ENCODE data around the gene LCP1. TPM values are rescaled to one million over a fixed set of nuclear protein-coding genes. Genes with fewer than 3 reads are reported as not detected.

Gene LCP1
- total and polyA plus RNA-seq, 4 donors: 6.2 to 76.5 (median 55.4) TPM

DNA sequence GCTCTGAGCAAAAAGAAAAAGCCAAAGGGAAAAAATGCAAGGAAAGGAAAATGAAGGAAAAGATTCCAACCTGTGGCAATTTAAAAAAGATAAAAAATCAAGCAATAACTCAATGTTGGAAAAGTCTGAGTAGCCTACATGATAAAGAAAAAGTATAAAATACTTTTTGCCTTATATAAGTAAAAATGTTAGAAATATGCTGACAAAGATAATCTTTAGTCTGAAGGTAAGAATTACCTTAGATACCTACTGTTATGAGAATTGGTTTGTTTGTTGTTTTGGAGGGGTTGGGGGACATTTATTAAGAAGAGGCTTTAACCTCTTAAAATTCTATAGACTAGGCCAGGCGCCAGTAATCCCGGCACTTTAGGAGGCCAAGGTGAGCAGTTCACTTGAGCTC, 47.5 kb downstream of the LCP1 start:
- Histone ChIP-seq H3K4me3 (ENCODE audit: low read length in 2 of 2) (no peak overlapping the region), H3K27ac (ENCODE audit: low read depth in 1 of 2, low read length in 2 of 2) (no peak overlapping the region), H3K9me3 (ENCODE audit: control insufficient read depth, low read length) (no peaks in the 10 kb centered on the region), H3K4me1 (ENCODE audit: control insufficient read depth in 1 of 2, insufficient read depth in 2 of 2, low read length in 2 of 2) (no peaks in the 10 kb centered on the region), H3K36me3 (ENCODE audit: control insufficient read depth in 1 of 2, insufficient read depth in 2 of 2, low read length in 1 of 2) (no peaks in the 10 kb centered on the region), H3K27me3 (ENCODE audit: control insufficient read depth in 1 of 2, insufficient read depth in 2 of 2, low read length in 1 of 2) (no peaks in the 10 kb centered on the region)
- 90 to 91% methylated on average over 2 of the region's 2 CpGs for WGBS, 2 donors
- ATAC-seq (ENCODE audit: low FRiP score) (no peak), DNase-seq (no peak)
- intact Hi-C loops (cut with DNase I): no loop called here

DNA sequence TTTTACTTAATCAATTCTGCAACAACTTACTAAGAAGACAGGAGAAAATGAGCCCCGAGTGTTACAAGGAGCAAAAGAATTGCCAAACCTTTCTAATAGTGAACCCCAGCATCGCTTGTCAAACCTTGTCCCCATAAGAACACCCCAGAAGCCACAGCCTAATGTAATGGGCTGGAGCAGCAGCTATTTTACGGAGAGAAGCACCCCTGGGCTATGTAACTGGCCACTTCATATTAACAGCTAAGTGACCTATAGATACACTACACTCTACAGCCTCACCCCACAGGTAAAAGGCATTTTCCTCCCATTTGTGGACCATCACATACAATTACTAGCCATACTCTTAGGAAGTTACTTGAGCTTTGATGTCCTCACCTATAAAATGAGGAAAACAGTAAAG, 49.9 kb downstream of the LCP1 start:
- DNase-seq: no peak
- no peak for ATAC-seq (ENCODE audit: low FRiP score)
- WGBS, 2 donors: 82% methylated on average over 3 of the region's 3 CpGs
- Histone ChIP-seq H3K27ac (ENCODE audit: low read depth in 1 of 2, low read length in 2 of 2) (no peak overlapping the region), H3K27me3 (ENCODE audit: control insufficient read depth in 1 of 2, insufficient read depth in 2 of 2, low read length in 1 of 2) (no peaks in the 10 kb centered on the region), H3K4me3 (ENCODE audit: low read length in 2 of 2) (no peak overlapping the region), H3K9me3 (ENCODE audit: control insufficient read depth, low read length) (no peaks in the 10 kb centered on the region), H3K36me3 (ENCODE audit: control insufficient read depth in 1 of 2, insufficient read depth in 2 of 2, low read length in 1 of 2) (no peaks in the 10 kb centered on the region), H3K4me1 (ENCODE audit: control insufficient read depth in 1 of 2, insufficient read depth in 2 of 2, low read length in 2 of 2) (no peaks in the 10 kb centered on the region)
- intact Hi-C loops (cut with DNase I): no loop called here

DNA sequence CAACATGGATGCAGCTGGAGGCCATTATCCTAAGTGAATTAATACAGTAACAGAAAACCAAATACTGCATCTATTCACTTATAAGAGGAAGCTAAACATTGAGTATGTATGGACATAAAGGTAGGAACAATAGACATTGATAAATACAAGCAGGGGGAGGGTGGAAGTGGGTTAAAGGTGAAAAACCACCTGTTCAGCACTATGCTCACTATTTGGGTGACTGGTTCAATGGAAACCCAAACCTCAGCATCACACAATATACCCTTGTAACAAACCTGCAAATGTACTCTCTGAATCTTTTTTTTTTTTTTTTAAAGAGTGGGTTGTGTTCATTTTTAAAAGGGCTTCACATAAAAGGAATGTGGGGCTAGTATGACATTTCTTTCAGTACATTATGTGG, 50.3 kb downstream of the LCP1 start:
- Histone ChIP-seq H3K4me1 (ENCODE audit: control insufficient read depth in 1 of 2, insufficient read depth in 2 of 2, low read length in 2 of 2) (no peaks in the 10 kb centered on the region), H3K27ac (ENCODE audit: low read depth in 1 of 2, low read length in 2 of 2) (no peak overlapping the region), H3K36me3 (ENCODE audit: control insufficient read depth in 1 of 2, insufficient read depth in 2 of 2, low read length in 1 of 2) (no peaks in the 10 kb centered on the region), H3K27me3 (ENCODE audit: control insufficient read depth in 1 of 2, insufficient read depth in 2 of 2, low read length in 1 of 2) (no peaks in the 10 kb centered on the region), H3K4me3 (ENCODE audit: low read length in 2 of 2) (no peak overlapping the region), H3K9me3 (ENCODE audit: control insufficient read depth, low read length) (no peaks in the 10 kb centered on the region)
- intact Hi-C loops (cut with DNase I): no loop called here
- DNase-seq: no peak
- no peak for ATAC-seq (ENCODE audit: low FRiP score)

DNA sequence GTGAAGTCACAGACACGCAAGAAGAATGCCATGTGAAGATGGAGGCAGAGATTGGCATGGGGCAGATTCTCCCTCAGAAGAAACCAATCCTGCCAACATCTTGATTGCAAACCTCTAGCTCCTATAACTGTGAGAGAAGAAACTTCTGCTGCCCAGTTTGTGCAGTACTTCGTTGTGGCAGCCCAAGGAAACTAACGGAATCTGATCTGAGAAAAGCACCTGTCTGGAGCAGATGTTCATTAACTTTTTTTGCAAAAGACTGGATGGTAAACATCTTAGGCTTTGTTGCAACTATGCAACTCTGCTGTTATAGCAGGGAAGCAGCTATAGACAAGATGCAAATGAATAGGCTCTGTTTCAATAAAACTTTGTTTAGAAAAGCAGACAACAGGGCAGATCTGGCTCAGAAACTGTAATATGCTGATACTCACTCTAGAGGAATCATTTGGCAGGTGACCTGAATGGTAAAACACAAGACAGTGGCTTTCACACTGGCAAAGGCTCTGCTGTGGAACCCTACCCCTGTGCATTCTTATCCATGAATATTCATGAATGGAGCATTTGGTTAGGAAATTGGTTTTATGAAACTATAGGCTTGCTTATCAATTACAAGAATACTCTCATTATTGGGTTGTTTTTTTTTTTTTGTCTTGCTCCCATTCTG, 51.9 kb downstream of the LCP1 start:
- Histone ChIP-seq H3K9me3 (ENCODE audit: control insufficient read depth, low read length) (no peaks in the 10 kb centered on the region), H3K27ac (ENCODE audit: low read depth in 1 of 2, low read length in 2 of 2) (no peak overlapping the region), H3K27me3 (ENCODE audit: control insufficient read depth in 1 of 2, insufficient read depth in 2 of 2, low read length in 1 of 2) (no peaks in the 10 kb centered on the region), H3K4me3 (ENCODE audit: low read length in 2 of 2) (no peak overlapping the region), H3K4me1 (ENCODE audit: control insufficient read depth in 1 of 2, insufficient read depth in 2 of 2, low read length in 2 of 2) (no peaks in the 10 kb centered on the region), H3K36me3 (ENCODE audit: control insufficient read depth in 1 of 2, insufficient read depth in 2 of 2, low read length in 1 of 2) (no peaks in the 10 kb centered on the region)
- intact Hi-C loops (cut with DNase I): no loop called here
- no peak for DNase-seq
- no peak for ATAC-seq (ENCODE audit: low FRiP score)
- WGBS, 2 donors: 66 to 74% methylated on average over 3 of the region's 3 CpGs

DNA sequence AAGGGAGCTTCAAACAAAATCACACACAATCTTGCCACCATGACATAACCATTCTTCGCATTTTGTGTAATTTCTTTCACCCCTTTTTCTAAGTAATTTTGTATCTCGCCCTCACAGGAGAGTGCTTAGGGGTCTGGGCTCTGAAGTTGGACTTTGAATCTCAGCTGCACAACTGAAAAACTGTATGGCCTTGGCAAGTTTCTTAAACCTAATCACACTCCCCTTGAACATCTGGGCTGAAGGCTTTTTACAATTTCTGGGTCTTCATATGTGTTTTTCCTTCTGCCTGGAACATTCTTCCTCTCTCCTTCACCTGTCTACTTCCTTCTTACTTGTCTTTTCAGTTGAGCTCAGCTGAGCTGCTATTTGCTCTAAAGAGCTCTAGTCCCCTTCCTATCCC, 52.9 kb downstream of the LCP1 start:
- Histone ChIP-seq H3K9me3 (ENCODE audit: control insufficient read depth, low read length) (no peaks in the 10 kb centered on the region), H3K4me1 (ENCODE audit: control insufficient read depth in 1 of 2, insufficient read depth in 2 of 2, low read length in 2 of 2) (no peaks in the 10 kb centered on the region), H3K36me3 (ENCODE audit: control insufficient read depth in 1 of 2, insufficient read depth in 2 of 2, low read length in 1 of 2) (no peaks in the 10 kb centered on the region), H3K27ac (ENCODE audit: low read depth in 1 of 2, low read length in 2 of 2) (no peak overlapping the region), H3K27me3 (ENCODE audit: control insufficient read depth in 1 of 2, insufficient read depth in 2 of 2, low read length in 1 of 2) (no peaks in the 10 kb centered on the region), H3K4me3 (ENCODE audit: low read length in 2 of 2) (no peak overlapping the region)
- DNase-seq (no peak), ATAC-seq (ENCODE audit: low FRiP score) (no peak)
- 86 to 91% methylated on average over 2 of the region's 2 CpGs for WGBS, 2 donors
- intact Hi-C loops (cut with DNase I): no loop called here

DNA sequence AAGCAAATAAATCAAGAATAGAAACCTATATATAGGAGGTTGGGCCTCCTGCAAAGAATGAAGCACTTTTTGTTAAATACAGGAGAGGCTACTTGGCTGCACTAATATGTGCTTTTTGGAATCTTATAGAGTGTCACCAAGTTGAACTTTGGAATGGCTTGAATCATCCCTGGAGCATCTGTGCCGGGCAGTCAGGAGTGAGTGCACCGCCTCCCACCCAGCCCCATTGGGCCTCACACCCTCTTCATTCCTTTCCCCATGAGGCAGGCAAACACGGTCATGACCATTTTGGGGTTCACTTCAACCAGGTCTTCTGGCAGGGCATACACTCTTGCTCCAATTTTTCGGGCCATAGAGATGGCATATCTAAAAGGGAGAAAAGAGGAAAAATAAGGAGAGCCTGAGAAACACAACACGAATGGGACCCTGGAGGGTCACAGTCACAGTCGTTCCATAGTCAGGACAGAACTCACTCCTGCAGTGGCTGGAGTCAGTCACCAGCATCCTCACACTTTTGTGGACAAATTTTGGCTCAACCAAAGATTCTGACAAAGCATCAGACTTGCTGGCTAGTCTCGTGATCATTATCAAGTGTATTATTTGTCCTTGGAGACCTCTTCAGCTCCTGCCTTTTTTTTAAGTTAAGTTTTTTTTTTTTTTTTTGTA, 54.5 kb downstream of the LCP1 start:
- Histone ChIP-seq H3K9me3 (ENCODE audit: control insufficient read depth, low read length) (no peaks in the 10 kb centered on the region), H3K27ac (ENCODE audit: low read depth in 1 of 2, low read length in 2 of 2) (no peak overlapping the region), H3K36me3 (ENCODE audit: control insufficient read depth in 1 of 2, insufficient read depth in 2 of 2, low read length in 1 of 2) (no peaks in the 10 kb centered on the region), H3K4me1 (ENCODE audit: control insufficient read depth in 1 of 2, insufficient read depth in 2 of 2, low read length in 2 of 2) (no peaks in the 10 kb centered on the region), H3K4me3 (ENCODE audit: low read length in 2 of 2) (no peak overlapping the region), H3K27me3 (ENCODE audit: control insufficient read depth in 1 of 2, insufficient read depth in 2 of 2, low read length in 1 of 2) (no peaks in the 10 kb centered on the region)
- intact Hi-C loops (cut with DNase I): no loop called here
- 78 to 83% methylated on average over 7 of the region's 7 CpGs for WGBS, 2 donors
- ATAC-seq (ENCODE audit: low FRiP score) (no peak), DNase-seq (no peak)

DNA sequence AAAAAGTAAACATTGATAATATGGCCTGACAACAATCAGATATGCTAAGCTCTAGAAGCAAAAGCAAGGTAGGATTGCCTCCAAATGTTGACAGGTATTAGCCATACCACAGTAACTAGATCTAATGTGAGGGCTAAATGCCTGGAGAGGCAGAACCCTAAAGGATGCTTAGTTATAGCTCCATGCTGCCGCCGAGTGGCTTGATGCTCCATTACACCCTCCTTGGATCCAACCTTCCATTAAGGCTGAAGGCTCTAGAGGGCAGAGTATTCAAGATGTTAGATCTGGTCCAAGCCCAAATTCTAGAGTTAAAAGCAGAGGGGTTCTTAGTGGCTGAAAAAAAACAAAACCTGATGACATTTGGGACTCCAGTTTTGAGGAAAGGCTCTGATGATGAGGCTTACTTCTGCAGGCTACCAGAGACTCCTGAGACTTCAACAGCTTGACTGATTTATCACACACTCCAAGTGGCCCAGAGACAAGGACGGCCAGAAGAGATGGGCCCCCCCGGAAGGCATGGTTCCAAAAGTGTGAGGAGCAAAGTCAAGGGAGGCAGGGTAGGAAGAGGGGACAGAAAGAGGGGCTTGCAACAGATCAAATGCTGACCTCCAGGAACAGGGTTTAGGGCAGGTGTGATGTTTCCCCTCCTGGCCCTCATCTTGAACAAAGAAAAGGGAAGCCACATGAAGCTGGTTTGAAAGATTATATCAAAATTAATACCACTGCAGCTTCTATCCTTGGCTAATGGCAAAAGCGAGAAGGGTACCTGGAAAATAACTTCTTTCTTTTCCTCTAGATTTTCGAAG, 55.2 kb downstream of the LCP1 start:
- WGBS, 2 donors: 47 to 49% methylated on average over 6 of the region's 6 CpGs
- Histone ChIP-seq H3K9me3 (ENCODE audit: control insufficient read depth, low read length) (no peaks in the 10 kb centered on the region), H3K36me3 (ENCODE audit: control insufficient read depth in 1 of 2, insufficient read depth in 2 of 2, low read length in 1 of 2) (no peaks in the 10 kb centered on the region), H3K27ac (ENCODE audit: low read depth in 1 of 2, low read length in 2 of 2) (no peak overlapping the region), H3K27me3 (ENCODE audit: control insufficient read depth in 1 of 2, insufficient read depth in 2 of 2, low read length in 1 of 2) (no peaks in the 10 kb centered on the region), H3K4me1 (ENCODE audit: control insufficient read depth in 1 of 2, insufficient read depth in 2 of 2, low read length in 2 of 2) (no peaks in the 10 kb centered on the region), H3K4me3 (ENCODE audit: low read length in 2 of 2) (no peak overlapping the region)
- peak; percentile 71 for ATAC-seq (ENCODE audit: low FRiP score)
- DNase-seq: peak; percentile 56 to 79
- intact Hi-C loops (cut with DNase I): no loop called here

DNA sequence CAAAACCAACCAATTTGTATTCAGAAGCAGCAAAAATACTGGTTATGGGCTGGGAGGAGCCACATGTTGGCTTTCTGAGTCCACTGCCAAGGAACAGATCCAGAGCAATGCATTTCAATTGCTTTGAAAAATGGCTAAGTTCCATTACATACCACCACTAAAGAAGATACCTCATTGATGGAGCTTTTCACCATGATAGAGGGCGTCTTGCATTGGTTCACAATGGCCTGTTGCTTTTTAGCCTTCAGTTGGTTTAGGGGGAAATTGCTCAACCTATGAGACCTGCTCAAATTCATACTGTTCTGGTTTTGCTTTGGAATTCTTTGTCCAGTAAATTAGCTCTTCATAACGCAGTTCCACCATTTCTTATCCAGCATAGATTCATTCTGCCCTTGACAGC, 55.9 kb downstream of the LCP1 start:
- intact Hi-C loops (cut with DNase I): no loop called here
- H3K27ac ChIP-seq (ENCODE audit: low read depth in 1 of 2, low read length in 2 of 2): no peak overlapping the region
- 35 to 37% methylated on average over 2 of the region's 2 CpGs for WGBS, 2 donors
- DNase-seq: no peak
- H3K27me3 ChIP-seq (ENCODE audit: control insufficient read depth in 1 of 2, insufficient read depth in 2 of 2, low read length in 1 of 2): no peaks in the 10 kb centered on the region
- H3K36me3 ChIP-seq (ENCODE audit: control insufficient read depth in 1 of 2, insufficient read depth in 2 of 2, low read length in 1 of 2): no peaks in the 10 kb centered on the region
- no peaks in the 10 kb centered on the region for H3K4me1 ChIP-seq (ENCODE audit: control insufficient read depth in 1 of 2, insufficient read depth in 2 of 2, low read length in 2 of 2)
- H3K9me3 ChIP-seq (ENCODE audit: control insufficient read depth, low read length): no peaks in the 10 kb centered on the region
- no peak overlapping the region for H3K4me3 ChIP-seq (ENCODE audit: low read length in 2 of 2)
- no peak for ATAC-seq (ENCODE audit: low FRiP score)
